Panc1 (cell line): ENCODE results near the gene SPTBN1. TPM values are rescaled to one million over a fixed set of nuclear protein-coding genes. Genes with fewer than 3 reads are reported as not detected.

Source experiments
- ATAC-seq: fragments of 200-7000 bp; cut with Tn5 transposase; 2 replicates; pipeline ENCODE4 v1.9.1; 2020; ENCODE audit warnings: mild to moderate bottlenecking, moderate library complexity
- BruUV-seq: library from RNA; stranded (reverse); fragments of 400-500 nt; replicated peaks from 2 replicates; lab custom pipeline; 2021; lab: Mats Ljungman, UMichigan
- CTCF ChIA-PET: fragments of 300-600 bp; sonication (Branson Sonifier 250); formaldehyde crosslinking; loops from one replicate; lab custom pipeline; 2022; ENCODE audit warnings: antibody characterized with exemption; lab: Charles Lee
- POLR2A ChIA-PET: fragments of 300-600 bp; sonication (Branson Sonifier 250); formaldehyde crosslinking; loops from one replicate; lab custom pipeline; 2022; ENCODE audit warnings: antibody characterized with exemption; lab: Charles Lee
- DNase-seq: peaks from one replicate; pipeline ENCODE4 v3.0.0-alpha.2; 2010; ENCODE audit warnings: low read depth, low spot score
- H3K27ac ChIP-seq: 2 replicates; pipeline ENCODE4 v1.5.1; 2011; ENCODE audit warnings: mild to moderate bottlenecking, low read length, inconsistent platforms
- H3K27me3 ChIP-seq: fragments of 200-500 bp; sonication (Bioruptor generic); 2 replicates; pipeline ENCODE4 v1.6.0; 2014; ENCODE audit warnings: low read length, inconsistent platforms; ENCODE audit not compliant: control insufficient read depth, insufficient read depth
- H3K36me3 ChIP-seq: fragments of 200-500 bp; sonication (Bioruptor generic); 2 replicates; pipeline ENCODE4 v1.5.1; 2014; ENCODE audit warnings: inconsistent platforms, mild to moderate bottlenecking, low read length, moderate library complexity; ENCODE audit not compliant: control insufficient read depth, insufficient read depth
- H3K4me1 ChIP-seq: 2 replicates; pipeline ENCODE4 v1.5.1; 2011; ENCODE audit warnings: inconsistent platforms, mild to moderate bottlenecking, low read length, moderate library complexity; ENCODE audit not compliant: control insufficient read depth, insufficient read depth
- H3K4me3 ChIP-seq, 2 experiments: 2 replicates each; pipeline ENCODE4 v1.5.1; 2011 to 2012; ENCODE audit warnings: low read depth in 2 of 2, low read length in 2 of 2, mild to moderate bottlenecking in 2 of 2, inconsistent platforms in 1 of 2, moderate library complexity in 1 of 2
- H3K9me3 ChIP-seq: fragments of 200-500 bp; sonication (Bioruptor generic); 2 replicates; pipeline ENCODE4 v1.5.1; 2014; ENCODE audit warnings: low read depth, mild to moderate bottlenecking, inconsistent platforms, low read length, moderate library complexity; ENCODE audit not compliant: control insufficient read depth, insufficient read depth
- POLR2AphosphoS5 ChIP-seq: IDR thresholded peaks from 2 replicates; pipeline ENCODE4 v1.6.1; 2012; ENCODE audit warnings: mild to moderate bottlenecking, low read depth, low read length, moderate library complexity
- SIN3A ChIP-seq: IDR thresholded peaks from 2 replicates; pipeline ENCODE4 v1.6.1; 2012; ENCODE audit warnings: low read depth, mild to moderate bottlenecking, low read length, moderate library complexity, borderline replicate concordance; ENCODE audit not compliant: insufficient read depth
- TCF7L2 ChIP-seq: IDR thresholded peaks from 2 replicates; pipeline ENCODE4 v1.6.1; 2011; ENCODE audit warnings: mild to moderate bottlenecking, low read depth, low read length, inconsistent platforms
- in situ Hi-C: cut with HindIII; loops from 2 replicates; pipeline ENCODE4 v1.10.0; 2016; ENCODE audit warnings: low sequenced_read_pairs, low pct_unique_long_range_greater_than_20kb
- intact Hi-C: fragments of 100-400 bp; cut with micrococcal nuclease; formaldehyde crosslinking; loops from one replicate; pipeline ENCODE4 v1.10.0; 2022; ENCODE audit not compliant: unreplicated experiment
- total RNA-seq: library from RNA; stranded (reverse); gene quantifications from one replicate; pipeline ENCODE4 v1.2.1, GENCODE V29; 2021; ENCODE audit not compliant: unreplicated experiment
- TF ChIP-seq, protein P1 (sequence below): fragments of 450-650 bp; IDR thresholded peaks from 2 replicates; pipeline ENCODE4 v1.5.1; 2017; ENCODE audit warnings: mild to moderate bottlenecking
- TF ChIP-seq, protein P2 (sequence below), 2 experiments: IDR thresholded peaks; 2 replicates each; pipeline ENCODE4 v1.6.1; 2011 to 2012; ENCODE audit warnings: low read depth in 2 of 2, control low read depth in 1 of 2, low read length in 1 of 2, mild to moderate bottlenecking in 1 of 2, moderate library complexity in 1 of 2; ENCODE audit not compliant: insufficient read depth in 1 of 2

Gene SPTBN1
- total RNA-seq, 1 experiment from 2014 or later, result 169 TPM

DNA sequence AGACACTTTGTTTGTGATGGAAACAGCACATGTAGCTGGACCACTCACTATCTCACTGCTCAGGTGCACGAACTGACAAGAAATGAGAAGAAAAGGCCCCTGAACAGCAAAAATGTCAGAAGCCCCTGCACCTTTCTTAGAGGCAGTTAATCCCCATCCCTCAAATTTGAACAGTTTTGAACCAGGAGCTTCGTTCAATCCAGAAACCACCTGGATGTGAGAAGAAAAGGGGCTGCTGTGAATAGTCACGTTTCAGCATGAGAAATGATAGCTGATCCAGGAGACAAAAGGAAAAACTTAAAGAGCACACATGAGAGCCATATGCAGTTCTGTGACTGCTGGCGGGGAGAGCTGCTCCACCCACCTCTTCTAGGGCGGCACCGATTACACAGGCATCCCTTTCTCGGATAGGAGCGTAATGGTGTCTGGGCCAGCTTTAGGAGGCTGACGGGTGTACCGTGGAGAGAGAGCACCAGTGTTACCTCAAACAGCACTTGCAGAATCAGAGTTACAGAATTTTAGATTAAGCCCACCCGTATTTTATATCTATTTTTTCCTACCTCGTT is 150.3 kb downstream of the SPTBN1 start:
- TF ChIP-seq SIN3A (no peak), POLR2AphosphoS5 (no peak), TCF7L2 (no peak)
- TF ChIP-seq, protein P1, sequence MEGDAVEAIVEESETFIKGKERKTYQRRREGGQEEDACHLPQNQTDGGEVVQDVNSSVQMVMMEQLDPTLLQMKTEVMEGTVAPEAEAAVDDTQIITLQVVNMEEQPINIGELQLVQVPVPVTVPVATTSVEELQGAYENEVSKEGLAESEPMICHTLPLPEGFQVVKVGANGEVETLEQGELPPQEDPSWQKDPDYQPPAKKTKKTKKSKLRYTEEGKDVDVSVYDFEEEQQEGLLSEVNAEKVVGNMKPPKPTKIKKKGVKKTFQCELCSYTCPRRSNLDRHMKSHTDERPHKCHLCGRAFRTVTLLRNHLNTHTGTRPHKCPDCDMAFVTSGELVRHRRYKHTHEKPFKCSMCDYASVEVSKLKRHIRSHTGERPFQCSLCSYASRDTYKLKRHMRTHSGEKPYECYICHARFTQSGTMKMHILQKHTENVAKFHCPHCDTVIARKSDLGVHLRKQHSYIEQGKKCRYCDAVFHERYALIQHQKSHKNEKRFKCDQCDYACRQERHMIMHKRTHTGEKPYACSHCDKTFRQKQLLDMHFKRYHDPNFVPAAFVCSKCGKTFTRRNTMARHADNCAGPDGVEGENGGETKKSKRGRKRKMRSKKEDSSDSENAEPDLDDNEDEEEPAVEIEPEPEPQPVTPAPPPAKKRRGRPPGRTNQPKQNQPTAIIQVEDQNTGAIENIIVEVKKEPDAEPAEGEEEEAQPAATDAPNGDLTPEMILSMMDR, result no peak
- TF ChIP-seq, protein P2, sequence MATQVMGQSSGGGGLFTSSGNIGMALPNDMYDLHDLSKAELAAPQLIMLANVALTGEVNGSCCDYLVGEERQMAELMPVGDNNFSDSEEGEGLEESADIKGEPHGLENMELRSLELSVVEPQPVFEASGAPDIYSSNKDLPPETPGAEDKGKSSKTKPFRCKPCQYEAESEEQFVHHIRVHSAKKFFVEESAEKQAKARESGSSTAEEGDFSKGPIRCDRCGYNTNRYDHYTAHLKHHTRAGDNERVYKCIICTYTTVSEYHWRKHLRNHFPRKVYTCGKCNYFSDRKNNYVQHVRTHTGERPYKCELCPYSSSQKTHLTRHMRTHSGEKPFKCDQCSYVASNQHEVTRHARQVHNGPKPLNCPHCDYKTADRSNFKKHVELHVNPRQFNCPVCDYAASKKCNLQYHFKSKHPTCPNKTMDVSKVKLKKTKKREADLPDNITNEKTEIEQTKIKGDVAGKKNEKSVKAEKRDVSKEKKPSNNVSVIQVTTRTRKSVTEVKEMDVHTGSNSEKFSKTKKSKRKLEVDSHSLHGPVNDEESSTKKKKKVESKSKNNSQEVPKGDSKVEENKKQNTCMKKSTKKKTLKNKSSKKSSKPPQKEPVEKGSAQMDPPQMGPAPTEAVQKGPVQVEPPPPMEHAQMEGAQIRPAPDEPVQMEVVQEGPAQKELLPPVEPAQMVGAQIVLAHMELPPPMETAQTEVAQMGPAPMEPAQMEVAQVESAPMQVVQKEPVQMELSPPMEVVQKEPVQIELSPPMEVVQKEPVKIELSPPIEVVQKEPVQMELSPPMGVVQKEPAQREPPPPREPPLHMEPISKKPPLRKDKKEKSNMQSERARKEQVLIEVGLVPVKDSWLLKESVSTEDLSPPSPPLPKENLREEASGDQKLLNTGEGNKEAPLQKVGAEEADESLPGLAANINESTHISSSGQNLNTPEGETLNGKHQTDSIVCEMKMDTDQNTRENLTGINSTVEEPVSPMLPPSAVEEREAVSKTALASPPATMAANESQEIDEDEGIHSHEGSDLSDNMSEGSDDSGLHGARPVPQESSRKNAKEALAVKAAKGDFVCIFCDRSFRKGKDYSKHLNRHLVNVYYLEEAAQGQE (IDR thresholded peaks at IDR 0.05; ENCODE audit: insufficient read depth in 1 of 2, low read depth in 2 of 2, low read length in 1 of 2), result no peak
- Histone ChIP-seq H3K36me3 (no peaks in the 10 kb centered on the region), H3K9me3 (no peaks in the 10 kb centered on the region), H3K27ac (no peak overlapping the region), H3K4me1 (no peaks in the 10 kb centered on the region), H3K27me3 (no peaks in the 10 kb centered on the region), H3K4me3 (no peak overlapping the region)
- BruUV-seq, result no TSS peak
- ChIA-PET POLR2A (no interaction called here), CTCF (no interaction called here)
- no peak for ATAC-seq
- in situ Hi-C loops (no loop called here), intact Hi-C loops (no loop called here)
- DNase-seq, result no peak

DNA sequence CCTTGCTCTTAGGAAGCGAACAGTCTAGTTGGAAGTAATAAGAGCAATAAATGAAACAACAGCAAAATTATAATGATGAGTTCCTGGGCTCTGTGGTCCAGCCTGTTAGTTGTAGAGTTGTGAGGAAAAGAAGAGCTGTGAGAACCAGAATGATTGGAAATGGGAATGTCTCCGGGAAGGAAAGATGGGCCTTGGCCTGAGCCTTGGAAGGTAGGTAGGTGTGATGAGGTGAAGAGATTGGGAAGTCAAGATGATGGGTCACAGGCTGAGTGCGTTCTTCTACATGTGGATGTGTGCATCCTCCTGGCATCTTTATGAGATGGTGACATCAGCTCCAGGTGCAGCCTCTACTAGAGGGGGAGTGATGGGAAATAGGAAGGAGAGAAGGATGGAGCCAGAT is 152.1 kb downstream of the SPTBN1 start:
- Histone ChIP-seq H3K9me3 (no peaks in the 10 kb centered on the region), H3K4me1 (peaks cover 4% of the 10 kb centered on the region), H3K27me3 (no peaks in the 10 kb centered on the region), H3K4me3 (no peak overlapping the region), H3K36me3 (no peaks in the 10 kb centered on the region), H3K27ac (no peak overlapping the region)
- ChIA-PET POLR2A (interaction anchor here (0.7 kb wide), 1 partner anchor 38 kb away, joined by 3 read pairs; no protein-coding TSS in a partner anchor), CTCF (interaction anchor here (0.7 kb wide), 3 partner anchors 36 to 230 kb away, joined by 5 to 9 read pairs (median 8); no protein-coding TSS in a partner anchor)
- DNase-seq (no peak), ATAC-seq (no peak)
- intact Hi-C loops (no loop called here), in situ Hi-C loops (no loop called here)
- TF ChIP-seq POLR2AphosphoS5 (no peak), SIN3A (no peak), TCF7L2 (no peak)
- TF ChIP-seq, protein P1, result no peak
- TF ChIP-seq, protein P2 (IDR thresholded peaks at IDR 0.05; ENCODE audit: insufficient read depth in 1 of 2, low read depth in 2 of 2, low read length in 1 of 2), result no peak
- BruUV-seq, result no TSS peak
